T-helper 2 cell treated with Interferon-gamma antibody and Interleukin-4, amounts not matched to agents 100 ng/mL and 5 ng/mL, for 36 hours (primary cell): ENCODE results near the gene RASSF1. TPM values are rescaled to one million over a fixed set of nuclear protein-coding genes. Genes with fewer than 3 reads are reported as not detected.

Experiments
- intact Hi-C: fragments of 100-400 bp; cut with micrococcal nuclease; formaldehyde crosslinking; loops from one replicate; pipeline ENCODE4 v1.15.1; 2023
- total RNA-seq: library from RNA; stranded (reverse); gene quantifications from 2 replicates; pipeline ENCODE4 v1.2.3, GENCODE V29; 2022

The RASSF1 gene
- total RNA-seq, 1 donor from 2014 or later, result 127 TPM

- intact Hi-C loops, result no loop called here
These were observed 28.5 kb upstream of the RASSF1 start for GRCh38 chr3:50369012-50369670.

- intact Hi-C loops, result loop anchor here (2.0 kb wide), 1 partner anchor 15 kb away; the partner anchor contains the start of genes CYB561D2 and NPRL2
These were observed 25.2 kb upstream of the RASSF1 start for GRCh38 chr3:50365842-50366220.

- intact Hi-C loops, result loop anchor here (2.0 kb wide), 1 partner anchor 14 kb away; the partner anchor contains the start of genes CYB561D2 and NPRL2
These were observed 24.6 kb upstream of the RASSF1 start for GRCh38 chr3:50365080-50365841.

GRCh38 chr3:50364573-50365079 lies 24.0 kb upstream of the RASSF1 start:
- intact Hi-C loops, result loop anchor here (2.0 kb wide), 1 partner anchor 14 kb away; the partner anchor contains the start of genes CYB561D2 and NPRL2

GRCh38 chr3:50359760-50360110 lies 19.1 kb upstream of the RASSF1 start:
- intact Hi-C loops, result loop anchor here (1.0 to 2.0 kb wide), 2 partner anchors 8 to 23 kb away; no protein-coding TSS in a partner anchor

- intact Hi-C loops, result loop anchor here (1.0 to 2.0 kb wide), 2 partner anchors 8 to 22 kb away; no protein-coding TSS in a partner anchor
These were observed 18.5 kb upstream of the RASSF1 start, which contains the start of gene TMEM115 for GRCh38 chr3:50358911-50359759. Gene TMEM115, minus strand, starts transcription at chr3:50359521. Its CDS starts 458 bp downstream, at chr3:50359063.

DNA sequence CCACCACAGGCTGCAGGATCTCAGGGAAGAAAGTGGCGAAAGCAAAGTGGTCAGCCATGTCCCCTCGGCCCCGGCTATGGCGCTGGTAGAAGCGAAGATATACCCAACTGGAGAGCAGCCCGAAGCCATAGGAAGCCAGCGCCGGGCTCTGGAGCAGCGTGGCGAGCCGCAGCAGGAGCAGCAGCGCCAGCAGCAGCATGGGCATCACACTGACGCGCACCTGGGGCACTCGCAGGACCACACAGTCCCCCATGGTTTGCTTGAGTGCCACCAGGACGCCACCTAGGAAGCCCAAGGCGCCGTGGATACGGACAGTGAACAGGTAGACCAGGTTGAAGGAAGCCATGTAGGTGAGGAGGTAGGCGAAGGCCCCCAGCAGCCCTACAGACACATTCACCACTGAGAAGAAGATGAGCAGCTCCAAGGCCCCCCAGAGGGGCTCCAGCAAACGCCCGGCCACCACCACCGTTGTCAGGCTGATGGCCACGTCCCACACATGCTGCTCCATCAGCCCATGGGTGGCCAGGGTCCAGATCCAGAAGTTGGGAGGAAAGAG lies 17.8 kb upstream of the RASSF1 start:
- intact Hi-C loops, result loop anchor here (2.0 kb wide), 1 partner anchor 22 kb away; no protein-coding TSS in a partner anchor

- intact Hi-C loops, result no loop called here
These were observed 16.8 kb upstream of the RASSF1 start for GRCh38 chr3:50357481-50357880.

GRCh38 chr3:50356553-50356952 lies 15.9 kb upstream of the RASSF1 start:
- intact Hi-C loops, result no loop called here

GRCh38 chr3:50355829-50356552 lies 15.4 kb upstream of the RASSF1 start:
- intact Hi-C loops, result no loop called here

- intact Hi-C loops, result no loop called here
These were observed 14.2 kb upstream of the RASSF1 start for GRCh38 chr3:50354850-50355249.

- intact Hi-C loops, result no loop called here
These were observed 13.6 kb upstream of the RASSF1 start for GRCh38 chr3:50354186-50354764.

GRCh38 chr3:50353245-50354004 lies 12.8 kb upstream of the RASSF1 start:
- intact Hi-C loops, result no loop called here

DNA sequence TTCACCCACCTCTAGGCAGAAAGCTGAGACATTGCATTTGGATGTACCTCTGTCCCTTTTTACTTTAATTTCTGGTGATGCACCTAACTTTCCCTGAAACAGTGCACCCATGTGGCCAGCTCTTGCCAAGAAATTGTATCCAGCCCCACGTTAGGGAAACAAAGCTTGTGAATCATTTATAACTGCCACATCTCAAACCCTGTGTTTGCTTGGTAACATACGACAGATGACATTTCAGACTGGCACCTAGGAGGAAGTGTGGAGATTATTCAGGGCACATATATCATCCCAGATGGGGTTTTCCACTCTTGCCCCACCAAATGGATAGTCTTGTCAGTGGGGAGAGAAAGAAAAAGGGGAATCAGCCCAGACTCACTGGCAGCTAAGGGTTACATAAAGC lies 12.1 kb upstream of the RASSF1 start:
- intact Hi-C loops, result no loop called here

DNA sequence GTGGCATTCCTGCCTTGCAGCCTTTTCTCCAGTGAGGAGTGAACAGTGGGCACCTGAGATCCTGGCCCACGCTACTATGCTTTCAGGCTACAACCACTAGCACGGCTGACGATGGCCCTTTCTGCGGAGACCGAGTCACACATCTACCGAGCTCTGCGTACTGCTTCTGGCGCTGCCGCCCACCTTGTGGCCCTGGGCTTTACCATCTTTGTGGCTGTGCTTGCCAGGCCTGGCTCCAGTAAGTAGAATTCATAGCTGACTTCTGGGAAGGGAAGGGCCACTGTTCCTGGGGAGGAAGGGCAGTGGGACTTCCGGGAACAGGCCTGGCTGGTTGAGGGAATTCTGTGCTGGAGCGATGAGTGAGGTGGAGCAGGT lies 10.7 kb upstream of the RASSF1 start:
- intact Hi-C loops, result loop anchor here (1.0 to 2.0 kb wide), 3 partner anchors 8 to 53 kb away; partner anchors contain the start of genes HYAL3, NAA80 and TMEM115

- intact Hi-C loops, result loop anchor here (1.0 to 2.0 kb wide), 5 partner anchors 9 to 58 kb away; partner anchors contain the start of genes HYAL3, IFRD2, NAA80 and TMEM115
These were observed 10.1 kb upstream of the RASSF1 start, which contains the start of the genes CYB561D2 and NPRL2 for GRCh38 chr3:50350527-50351322. Gene CYB561D2, plus strand, starts transcription at chr3:50350862. Its CDS starts 572 bp downstream, at chr3:50351434. Gene NPRL2, minus strand, starts transcription at chr3:50350775. Its CDS starts 123 bp downstream, at chr3:50350652.

- intact Hi-C loops, result loop anchor here (1.0 to 2.0 kb wide), 4 partner anchors 12 to 58 kb away; partner anchors contain the start of genes HYAL3, IFRD2 and NAA80
These were observed 9.5 kb upstream of the RASSF1 start for GRCh38 chr3:50350213-50350526.
